ENCODE data around the gene ZBTB3. TPM values are rescaled to one million over a fixed set of nuclear protein-coding genes. Genes with fewer than 3 reads are reported as not detected.
"Not testable (repeated sequence)": the region's sequence is repeated elsewhere in the genome, so short reads cannot be mapped to it uniquely, and the experiment has no call there.

The ZBTB3 gene
- total RNA-seq, 1 donor from 2014 or later: 11.2 TPM

- TF ChIP-seq EZH2 (IDR thresholded peaks at IDR 0.05; ENCODE audit: insufficient read depth, low read length): no peak
- TF ChIP-seq, protein P1, sequence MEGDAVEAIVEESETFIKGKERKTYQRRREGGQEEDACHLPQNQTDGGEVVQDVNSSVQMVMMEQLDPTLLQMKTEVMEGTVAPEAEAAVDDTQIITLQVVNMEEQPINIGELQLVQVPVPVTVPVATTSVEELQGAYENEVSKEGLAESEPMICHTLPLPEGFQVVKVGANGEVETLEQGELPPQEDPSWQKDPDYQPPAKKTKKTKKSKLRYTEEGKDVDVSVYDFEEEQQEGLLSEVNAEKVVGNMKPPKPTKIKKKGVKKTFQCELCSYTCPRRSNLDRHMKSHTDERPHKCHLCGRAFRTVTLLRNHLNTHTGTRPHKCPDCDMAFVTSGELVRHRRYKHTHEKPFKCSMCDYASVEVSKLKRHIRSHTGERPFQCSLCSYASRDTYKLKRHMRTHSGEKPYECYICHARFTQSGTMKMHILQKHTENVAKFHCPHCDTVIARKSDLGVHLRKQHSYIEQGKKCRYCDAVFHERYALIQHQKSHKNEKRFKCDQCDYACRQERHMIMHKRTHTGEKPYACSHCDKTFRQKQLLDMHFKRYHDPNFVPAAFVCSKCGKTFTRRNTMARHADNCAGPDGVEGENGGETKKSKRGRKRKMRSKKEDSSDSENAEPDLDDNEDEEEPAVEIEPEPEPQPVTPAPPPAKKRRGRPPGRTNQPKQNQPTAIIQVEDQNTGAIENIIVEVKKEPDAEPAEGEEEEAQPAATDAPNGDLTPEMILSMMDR (IDR thresholded peaks at IDR 0.05; ENCODE audit: insufficient read depth, low read depth, low read length): no peak
- Mint-ChIP-seq H3K4me3 (ENCODE audit: unreplicated experiment) (peak within 1 kb of the TSS; percentile 84), H3K4me1 (ENCODE audit: low read depth, unreplicated experiment) (peaks cover 7% of the 10 kb centered on the region), H3K27me3 (ENCODE audit: low read depth, unreplicated experiment) (no peaks in the 10 kb centered on the region), H3K27ac (ENCODE audit: unreplicated experiment) (peak within 1 kb of the TSS; percentile 90), H3K9me3 (ENCODE audit: unreplicated experiment) (no peaks in the 10 kb centered on the region), H3K36me3 (ENCODE audit: low read depth, unreplicated experiment) (peaks cover 8% of the 10 kb centered on the region)
- peak within 1 kb of the TSS; percentile 77 for H3K9ac ChIP-seq (ENCODE audit: low read length)
- DNase-seq (ENCODE audit: low read depth) (peak; percentile 88), FAIRE-seq (no peak)
- H3K4me3 ChIP-seq (ENCODE audit: insufficient read depth, low read depth, low read length): peak within 1 kb of the TSS; percentile 72
- peaks cover 12% of the 10 kb centered on the region for H3K4me1 ChIP-seq (ENCODE audit: insufficient read depth, low read length)
- no peaks in the 10 kb centered on the region for H3K9me3 ChIP-seq (ENCODE audit: insufficient read depth, low read depth, low read length)
- H4K20me1 ChIP-seq (ENCODE audit: insufficient read depth, low read length): no peaks in the 10 kb centered on the region
- peaks cover 8% of the 10 kb centered on the region for H3K36me3 ChIP-seq (ENCODE audit: insufficient read depth, low read length)
- H3K27ac ChIP-seq (ENCODE audit: low read depth, low read length): peak within 1 kb of the TSS; percentile 74
- H3K79me2 ChIP-seq (ENCODE audit: insufficient read depth, low read length): peaks cover 18% of the 10 kb centered on the region
- peak within 1 kb of the TSS; percentile 90 for H2AFZ ChIP-seq (ENCODE audit: low read depth, low read length)
- no peaks in the 10 kb centered on the region for H3K27me3 ChIP-seq (ENCODE audit: insufficient read depth, low read length)
- H3K4me2 ChIP-seq (ENCODE audit: low read length): peak within 1 kb of the TSS; percentile 85
Measured at GRCh38 chr11:62771144-62772021, 17.4 kb upstream of the ZBTB3 start, which contains the start of gene TAF6L. Gene TAF6L (plus strand): TSS chr11:62771396. CDS start chr11:62775784, 4,388 bp downstream.

DNA sequence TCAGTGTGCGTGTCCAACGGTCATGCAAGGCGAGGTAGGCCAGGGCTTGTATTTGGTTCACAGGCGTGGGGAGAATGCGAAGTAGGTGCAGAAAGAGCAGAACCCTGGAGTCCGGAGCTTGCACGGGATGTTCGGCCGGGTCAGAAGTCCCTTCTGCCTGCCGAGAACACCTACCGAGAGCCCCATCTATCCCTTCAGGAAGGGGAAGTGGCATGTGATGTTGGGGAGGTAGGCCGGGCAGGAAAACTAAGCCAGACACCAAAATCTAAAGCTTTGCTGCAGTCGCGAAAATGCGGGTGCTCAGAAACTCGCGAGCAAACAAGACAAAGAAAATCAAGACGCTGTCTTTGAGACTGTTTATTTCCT is 16.8 kb upstream of the ZBTB3 start:
- peaks cover 5% of the 10 kb centered on the region for H3K36me3 Mint-ChIP-seq (ENCODE audit: low read depth, unreplicated experiment)
- no peaks in the 10 kb centered on the region for H3K27me3 ChIP-seq (ENCODE audit: insufficient read depth, low read length)
- peak; percentile 16 for DNase-seq (ENCODE audit: low read depth)
- no peaks in the 10 kb centered on the region for H3K9me3 ChIP-seq (ENCODE audit: insufficient read depth, low read depth, low read length)
- peak overlapping the region; percentile 72 for H3K4me3 ChIP-seq (ENCODE audit: insufficient read depth, low read depth, low read length)
- TF ChIP-seq, protein P1 (IDR thresholded peaks at IDR 0.05; ENCODE audit: insufficient read depth, low read depth, low read length): no peak
- TF ChIP-seq EZH2 (IDR thresholded peaks at IDR 0.05; ENCODE audit: insufficient read depth, low read length): no peak
- H3K4me3 Mint-ChIP-seq (ENCODE audit: unreplicated experiment): peak overlapping the region; percentile 84
- H2AFZ ChIP-seq (ENCODE audit: low read depth, low read length): peak overlapping the region; percentile 90
- no peak for FAIRE-seq
- H3K27ac Mint-ChIP-seq (ENCODE audit: unreplicated experiment): peak overlapping the region; percentile 90
- H3K79me2 ChIP-seq (ENCODE audit: insufficient read depth, low read length): peaks cover 18% of the 10 kb centered on the region
- H3K27me3 Mint-ChIP-seq (ENCODE audit: low read depth, unreplicated experiment): no peaks in the 10 kb centered on the region
- H3K4me1 ChIP-seq (ENCODE audit: insufficient read depth, low read length): peaks cover 12% of the 10 kb centered on the region
- peak overlapping the region; percentile 77 for H3K9ac ChIP-seq (ENCODE audit: low read length)
- H3K4me1 Mint-ChIP-seq (ENCODE audit: low read depth, unreplicated experiment): peaks cover 7% of the 10 kb centered on the region
- no peaks in the 10 kb centered on the region for H4K20me1 ChIP-seq (ENCODE audit: insufficient read depth, low read length)
- peak overlapping the region; percentile 85 for H3K4me2 ChIP-seq (ENCODE audit: low read length)
- H3K36me3 ChIP-seq (ENCODE audit: insufficient read depth, low read length): peaks cover 11% of the 10 kb centered on the region
- H3K9me3 Mint-ChIP-seq (ENCODE audit: unreplicated experiment): no peaks in the 10 kb centered on the region
- H3K27ac ChIP-seq (ENCODE audit: low read depth, low read length): peak overlapping the region; percentile 74

DNA sequence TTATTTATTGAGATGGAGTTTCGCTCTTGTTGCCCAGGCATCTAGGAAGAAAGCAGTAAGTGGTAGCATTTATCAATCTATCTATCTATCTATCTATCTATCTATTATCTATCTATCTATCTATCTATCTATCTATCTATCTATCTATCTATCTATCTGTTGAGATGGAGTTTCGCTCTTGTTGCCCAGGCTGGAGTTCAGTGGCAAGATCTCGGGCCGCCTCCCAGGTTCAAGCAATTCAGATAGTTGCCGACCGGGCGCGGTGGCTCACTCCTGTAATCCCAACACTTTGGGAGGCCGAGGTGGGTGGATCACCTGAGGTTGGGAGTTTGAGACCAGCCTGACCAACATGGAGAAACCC is 6.9 kb upstream of the ZBTB3 start:
- not testable (repeated sequence) for H3K27ac ChIP-seq (ENCODE audit: low read depth, low read length); H3K4me3 ChIP-seq (ENCODE audit: insufficient read depth, low read depth, low read length); H4K20me1 ChIP-seq (ENCODE audit: insufficient read depth, low read length); H3K9me3 Mint-ChIP-seq (ENCODE audit: unreplicated experiment); H3K27me3 ChIP-seq (ENCODE audit: insufficient read depth, low read length); H3K4me1 Mint-ChIP-seq (ENCODE audit: low read depth, unreplicated experiment); FAIRE-seq; H3K36me3 Mint-ChIP-seq (ENCODE audit: low read depth, unreplicated experiment); H3K4me1 ChIP-seq (ENCODE audit: insufficient read depth, low read length); H3K9ac ChIP-seq (ENCODE audit: low read length); H3K27ac Mint-ChIP-seq (ENCODE audit: unreplicated experiment); H3K36me3 ChIP-seq (ENCODE audit: insufficient read depth, low read length); H2AFZ ChIP-seq (ENCODE audit: low read depth, low read length); H3K9me3 ChIP-seq (ENCODE audit: insufficient read depth, low read depth, low read length); DNase-seq (ENCODE audit: low read depth); H3K27me3 Mint-ChIP-seq (ENCODE audit: low read depth, unreplicated experiment)
- H3K79me2 ChIP-seq (ENCODE audit: insufficient read depth, low read length): peaks cover 17% of the 10 kb centered on the region
- H3K4me2 ChIP-seq (ENCODE audit: low read length): peak overlapping the region; percentile 95
- peak overlapping the region; percentile 91 for H3K4me3 Mint-ChIP-seq (ENCODE audit: unreplicated experiment)
